Activated CD4-positive, alpha-beta T cell treated with anti-CD3 and anti-CD28 coated beads for 36 hours (primary cell): ENCODE results near the gene ZNF143. TPM values are rescaled to one million over a fixed set of nuclear protein-coding genes. Genes with fewer than 3 reads are reported as not detected.
"Not testable (repeated sequence)": the region's sequence is repeated elsewhere in the genome, so short reads cannot be mapped to it uniquely, and the experiment has no call there.

Experiments used
- ATAC-seq: fragments of 200-7000 bp; cut with Tn5 transposase; one replicate; pipeline ENCODE4 v1.10.0; 2021; ENCODE audit warnings: mild to moderate bottlenecking, moderate library complexity
- CTCF ChIA-PET: fragments of 350-600 bp; sonication (Branson Sonifier 250); formaldehyde crosslinking; loops from one replicate; lab custom pipeline; 2021; ENCODE audit warnings: antibody characterized with exemption; lab: Charles Lee
- POLR2A ChIA-PET: fragments of 350-600 bp; sonication (Branson Sonifier 250); formaldehyde crosslinking; loops from one replicate; lab custom pipeline; 2021; ENCODE audit warnings: antibody characterized with exemption, inconsistent platforms; lab: Charles Lee
- DNase-seq: peaks from one replicate; pipeline ENCODE4 v3.0.0-alpha.2; 2020
- H3K27ac Mint-ChIP-seq: one replicate; pipeline ENCODE4 v1.8.0; 2021; ENCODE audit warnings: mixed read lengths
- H3K27me3 Mint-ChIP-seq: one replicate; pipeline ENCODE4 v1.8.0; 2021; ENCODE audit warnings: mixed read lengths
- H3K36me3 Mint-ChIP-seq: one replicate; pipeline ENCODE4 v1.8.0; 2021; ENCODE audit warnings: low read depth, mixed read lengths
- H3K4me1 Mint-ChIP-seq: one replicate; pipeline ENCODE4 v1.8.0; 2021; ENCODE audit warnings: mixed read lengths
- H3K4me3 Mint-ChIP-seq: one replicate; pipeline ENCODE4 v1.8.0; 2021; ENCODE audit warnings: mild to moderate bottlenecking, moderate library complexity, mixed read lengths
- H3K9me3 Mint-ChIP-seq: one replicate; pipeline ENCODE4 v1.8.0; 2021; ENCODE audit warnings: low read depth, mixed read lengths
- intact Hi-C, 2 experiments: fragments of 100-400 bp; cut with DNase I in 1 of 2; cut with micrococcal nuclease in 1 of 2; formaldehyde crosslinking; loops; one replicate each; pipeline versions ENCODE4 v1.14.2 to v1.15.1; 2022 to 2024; cut with DNase I, micrococcal nuclease
- total RNA-seq, 2 experiments: library from RNA; stranded (reverse); gene quantifications; one replicate each; pipeline ENCODE4 v1.2.3, GENCODE V29; 2021

ZNF143 gene
- total RNA-seq, 2 experiments from 2014 or later = 32.6 to 34.9 TPM

DNA sequence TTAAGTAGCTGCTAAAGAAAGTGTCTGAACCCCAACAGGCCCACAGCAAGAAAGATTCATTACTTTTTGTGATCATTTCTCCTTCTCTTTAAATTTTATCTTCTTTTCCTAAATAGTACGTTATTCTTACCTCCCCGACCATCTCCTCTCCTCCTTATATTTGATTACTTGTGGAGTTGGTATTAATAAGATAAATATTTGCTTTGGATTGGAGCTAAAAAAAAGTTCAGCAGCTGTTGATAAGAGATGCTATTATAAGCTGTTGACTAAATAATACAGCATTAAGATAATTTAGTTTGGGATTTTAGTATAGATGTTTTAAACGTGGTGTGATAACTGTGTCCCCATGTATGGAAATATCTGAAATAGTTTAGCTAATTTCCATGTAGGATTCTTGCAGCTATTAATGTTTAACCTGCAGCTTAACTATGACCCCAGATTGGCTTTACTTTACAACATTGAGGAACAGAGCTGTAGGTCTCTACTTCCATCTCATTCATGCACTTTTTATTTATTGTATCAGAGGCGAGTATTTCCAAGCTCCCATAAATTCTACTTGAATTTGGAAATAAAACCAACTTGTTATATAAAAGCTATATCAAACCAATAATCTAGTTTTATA is 37.8 kb downstream of the ZNF143 start:
- Mint-ChIP-seq H3K36me3 (peaks cover 44% of the 10 kb centered on the region), H3K9me3 (no peaks in the 10 kb centered on the region), H3K27me3 (no peaks in the 10 kb centered on the region), H3K4me3 (no peak overlapping the region), H3K27ac (no peak overlapping the region), H3K4me1 (no peaks in the 10 kb centered on the region)
- ChIA-PET CTCF (interaction anchor here (1.0 to 2.8 kb wide), 5 partner anchors 9 to 330 kb away, joined by 3 to 27 read pairs (median 3); no protein-coding TSS in a partner anchor), POLR2A (no interaction called here)
- ATAC-seq (no peak), DNase-seq (no peak)
- intact Hi-C loops = no loop called here

DNA sequence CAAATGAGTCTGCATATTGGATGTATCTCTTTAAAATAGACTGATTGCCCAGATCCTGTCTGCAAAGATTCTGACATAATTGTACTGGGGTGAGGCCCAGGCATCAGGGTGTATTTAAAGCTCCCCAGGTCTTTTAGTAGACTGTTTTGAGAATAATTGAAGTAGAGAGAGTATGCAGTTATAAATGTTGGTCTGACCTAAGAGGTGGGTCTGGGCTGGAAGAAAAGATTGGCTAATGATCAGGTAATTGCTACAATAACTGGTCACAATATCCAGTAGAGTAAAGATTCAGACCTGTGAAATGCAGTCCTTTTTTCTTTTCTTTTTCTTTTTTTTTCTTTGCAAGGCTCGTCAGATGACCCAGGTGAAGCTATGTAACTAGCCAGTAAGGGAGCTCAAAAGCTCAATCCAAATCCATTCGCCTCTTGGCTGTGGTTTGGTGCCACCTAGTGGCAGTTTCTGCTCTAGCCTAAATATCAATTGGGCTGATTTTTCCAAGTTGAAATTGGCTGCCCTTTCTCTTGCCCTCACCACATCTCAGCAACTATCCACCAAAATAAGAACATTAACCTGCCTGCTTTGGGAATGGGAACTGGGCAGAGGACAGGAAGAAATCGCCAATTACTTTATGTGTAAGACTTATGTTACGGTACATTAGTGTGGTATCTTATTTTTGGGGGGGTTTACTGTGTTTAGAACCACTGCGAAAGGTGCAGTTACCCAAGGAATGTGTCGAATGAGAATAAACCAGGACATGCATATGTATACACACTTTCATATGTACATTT is 45.9 kb downstream of the ZNF143 start:
- peak; percentile 88 for DNase-seq
- H3K27me3 Mint-ChIP-seq = no peaks in the 10 kb centered on the region
- H3K9me3 Mint-ChIP-seq = no peaks in the 10 kb centered on the region
- intact Hi-C loops = loop anchor here (1.0 to 5.0 kb wide), 5 partner anchors 224 to 592 kb away; partner anchors contain the start of gene TMEM9B (in 1 of the 2)
- POLR2A ChIA-PET = interaction anchor here (0.6 kb wide), 1 partner anchor 80 kb away, joined by 3 read pairs; no protein-coding TSS in a partner anchor
- H3K4me3 Mint-ChIP-seq = no peak overlapping the region
- H3K27ac Mint-ChIP-seq = no peak overlapping the region
- CTCF ChIA-PET = interaction anchor here (0.6 to 4.3 kb wide), 58 partner anchors 9 to 754 kb away, joined by 3 to 54 read pairs (median 4); partner anchors contain the start of gene ZNF143
- ATAC-seq = peak; percentile 88
- H3K4me1 Mint-ChIP-seq = peaks cover 4% of the 10 kb centered on the region
- peaks cover 21% of the 10 kb centered on the region for H3K36me3 Mint-ChIP-seq

- intact Hi-C loops = loop anchor here in 1 of 2 experiments (2.0 to 5.0 kb wide), 3 partner anchors 225 to 592 kb away; partner anchors contain the start of gene TMEM9B
- Mint-ChIP-seq H3K27me3 (no peaks in the 10 kb centered on the region), H3K36me3 (peaks cover 20% of the 10 kb centered on the region)
Observed at GRCh38 chr11:9507277-9507580, 46.4 kb downstream of the ZNF143 start.

DNA sequence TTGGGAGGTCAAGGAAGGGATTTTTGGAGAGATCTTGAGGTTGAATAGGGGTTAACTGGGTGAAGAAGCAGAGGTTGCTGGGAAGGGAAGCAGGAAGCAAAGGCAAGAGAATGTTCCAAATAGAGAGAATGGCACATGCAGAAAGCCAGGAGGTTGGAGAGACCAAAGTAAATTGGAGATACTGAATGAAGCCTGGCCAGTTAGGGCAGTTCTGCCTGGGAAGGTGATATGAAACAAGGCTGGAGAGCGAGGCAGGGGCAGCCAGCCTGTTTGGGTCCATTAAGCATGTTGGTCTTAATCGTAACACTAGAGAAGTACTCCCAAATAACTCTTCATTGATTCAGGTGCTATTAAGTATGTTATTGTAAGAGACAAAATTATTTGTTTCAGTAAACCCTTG is 48.2 kb downstream of the ZNF143 start:
- intact Hi-C loops = loop anchor here in 1 of 2 experiments (5.0 kb wide), 2 partner anchors 227 to 547 kb away; partner anchors contain the start of gene TMEM9B
- H3K27me3 Mint-ChIP-seq = no peaks in the 10 kb centered on the region
- ChIA-PET POLR2A (no interaction called here), CTCF (interaction anchor here (0.9 kb wide), 1 partner anchor 67 kb away, joined by 3 read pairs; no protein-coding TSS in a partner anchor)
- peaks cover 29% of the 10 kb centered on the region for H3K36me3 Mint-ChIP-seq
- no peaks in the 10 kb centered on the region for H3K9me3 Mint-ChIP-seq
- ATAC-seq (no peak), DNase-seq (no peak)
- H3K27ac Mint-ChIP-seq = peak overlapping the region; percentile 8
- peaks cover 4% of the 10 kb centered on the region for H3K4me1 Mint-ChIP-seq
- no peak overlapping the region for H3K4me3 Mint-ChIP-seq

More at GRCh38 chr11:9507277-9507580, 46.4 kb downstream of the ZNF143 start:
- no peaks in the 10 kb centered on the region for H3K9me3 Mint-ChIP-seq
- POLR2A ChIA-PET = no interaction called here
- CTCF ChIA-PET = interaction anchor here (0.6 to 4.3 kb wide), 30 partner anchors 9 to 752 kb away, joined by 3 to 54 read pairs (median 4); no protein-coding TSS in a partner anchor
- ATAC-seq (no peak), DNase-seq (no peak)
- peaks cover 4% of the 10 kb centered on the region for H3K4me1 Mint-ChIP-seq
- no peak overlapping the region for H3K27ac Mint-ChIP-seq
- no peak overlapping the region for H3K4me3 Mint-ChIP-seq

DNA sequence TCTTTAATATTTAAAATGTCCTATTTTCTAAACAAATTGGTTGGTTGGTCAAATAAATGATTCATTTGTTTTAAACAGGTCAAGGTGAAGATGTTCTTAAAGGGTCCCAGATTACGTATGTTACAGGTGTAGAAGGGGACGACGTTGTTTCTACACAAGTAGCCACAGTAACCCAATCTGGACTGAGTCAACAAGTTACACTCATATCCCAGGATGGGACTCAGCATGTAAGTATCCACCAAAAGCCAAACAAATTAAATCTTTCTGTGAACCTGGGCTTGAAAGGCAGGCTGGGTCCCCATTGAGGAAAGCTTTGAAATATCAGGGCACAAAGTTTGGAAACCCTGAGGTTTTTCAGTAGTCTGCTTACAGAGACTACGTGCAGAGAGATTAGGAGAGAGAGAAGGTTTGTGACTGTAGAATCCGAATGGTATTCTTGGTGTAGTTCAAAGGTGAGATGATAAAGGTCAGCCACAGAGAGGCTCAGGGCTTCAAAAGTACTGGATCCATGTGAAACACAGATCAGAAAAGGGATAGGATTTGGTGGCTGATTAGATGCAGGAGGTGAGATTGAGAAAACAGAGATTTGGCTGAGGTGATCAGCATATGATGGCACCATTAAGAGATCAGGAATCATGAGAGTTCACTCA is 51.7 kb downstream of the ZNF143 start:
- peaks cover 42% of the 10 kb centered on the region for H3K36me3 Mint-ChIP-seq
- no peak for DNase-seq
- peaks cover 4% of the 10 kb centered on the region for H3K4me1 Mint-ChIP-seq
- no peaks in the 10 kb centered on the region for H3K9me3 Mint-ChIP-seq
- intact Hi-C loops = no loop called here
- ChIA-PET POLR2A (no interaction called here), CTCF (interaction anchor here (1.1 to 1.6 kb wide), 2 partner anchors 14 kb away, joined by 3 read pairs; no protein-coding TSS in a partner anchor)
- no peak overlapping the region for H3K27ac Mint-ChIP-seq
- no peaks in the 10 kb centered on the region for H3K27me3 Mint-ChIP-seq
- no peak for ATAC-seq
- no peak overlapping the region for H3K4me3 Mint-ChIP-seq

DNA sequence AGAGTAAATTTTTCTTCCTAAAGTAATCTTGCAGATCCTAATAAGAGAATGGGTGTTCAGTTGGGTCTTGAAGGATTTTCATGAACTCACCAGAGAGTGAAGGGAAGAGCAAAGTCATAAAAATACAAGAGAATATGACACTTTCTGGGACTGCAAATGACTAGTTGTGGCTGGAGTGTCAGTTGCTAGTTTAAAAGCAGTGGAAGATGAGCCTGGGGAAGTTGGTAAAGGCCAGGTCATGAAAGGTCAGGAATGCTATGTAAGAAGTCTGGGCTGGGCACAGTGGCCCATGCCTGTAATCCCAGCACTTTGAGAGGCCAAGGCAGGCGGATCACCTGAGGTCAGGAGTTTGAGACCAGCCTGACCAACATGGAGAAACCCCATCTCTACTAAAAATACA is 53.8 kb downstream of the ZNF143 start:
- H3K4me3 Mint-ChIP-seq, H3K27ac Mint-ChIP-seq, POLR2A ChIA-PET, H3K4me1 Mint-ChIP-seq, CTCF ChIA-PET, H3K9me3 Mint-ChIP-seq, H3K27me3 Mint-ChIP-seq, intact Hi-C loops, DNase-seq, ATAC-seq: not testable (repeated sequence)
- peaks cover 46% of the 10 kb centered on the region for H3K36me3 Mint-ChIP-seq

- no peaks in the 10 kb centered on the region for H3K4me1 Mint-ChIP-seq
- intact Hi-C loops = no loop called here
- DNase-seq (peak; percentile 22), ATAC-seq (peak; percentile 49)
- CTCF ChIA-PET = interaction anchor here (0.6 to 1.9 kb wide), 2 partner anchors 10 to 19 kb away, joined by 3 to 15 read pairs; no protein-coding TSS in a partner anchor
- H3K36me3 Mint-ChIP-seq = peaks cover 40% of the 10 kb centered on the region
- H3K4me3 Mint-ChIP-seq = no peak overlapping the region
- H3K27ac Mint-ChIP-seq = no peak overlapping the region
- H3K9me3 Mint-ChIP-seq = no peaks in the 10 kb centered on the region
- no peaks in the 10 kb centered on the region for H3K27me3 Mint-ChIP-seq
- POLR2A ChIA-PET = no interaction called here
Observed at GRCh38 chr11:9516113-9516512, 55.3 kb downstream of the ZNF143 start.

- Mint-ChIP-seq H3K27ac (no peak overlapping the region), H3K27me3 (no peaks in the 10 kb centered on the region), H3K36me3 (peaks cover 35% of the 10 kb centered on the region), H3K9me3 (no peaks in the 10 kb centered on the region), H3K4me1 (no peaks in the 10 kb centered on the region), H3K4me3 (no peak overlapping the region)
- POLR2A ChIA-PET = no interaction called here
- CTCF ChIA-PET = interaction anchor here (0.6 to 1.3 kb wide), 2 partner anchors 11 to 332 kb away, joined by 3 to 6 read pairs; no protein-coding TSS in a partner anchor
- ATAC-seq = no peak
- intact Hi-C loops = no loop called here
- no peak for DNase-seq
Observed at GRCh38 chr11:9518835-9519410, 58.1 kb downstream of the ZNF143 start.

- intact Hi-C loops = no loop called here
- no peak overlapping the region for H3K27ac Mint-ChIP-seq
- ChIA-PET CTCF (interaction anchor here (1.5 to 3.4 kb wide), 2 partner anchors 10 to 18 kb away, joined by 5 to 15 read pairs; no protein-coding TSS in a partner anchor), POLR2A (no interaction called here)
- peaks cover 19% of the 10 kb centered on the region for H3K36me3 Mint-ChIP-seq
- no peak overlapping the region for H3K4me3 Mint-ChIP-seq
- H3K4me1 Mint-ChIP-seq = no peaks in the 10 kb centered on the region
- ATAC-seq (no peak), DNase-seq (no peak)
- no peaks in the 10 kb centered on the region for H3K27me3 Mint-ChIP-seq
- no peaks in the 10 kb centered on the region for H3K9me3 Mint-ChIP-seq
Observed at GRCh38 chr11:9524001-9524400, 63.2 kb downstream of the ZNF143 start.

GRCh38 chr11:9525116-9525515 is 64.3 kb downstream of the ZNF143 start:
- Mint-ChIP-seq H3K36me3 (peaks cover 16% of the 10 kb centered on the region), H3K27ac (no peak overlapping the region)
- CTCF ChIA-PET = interaction anchor here (1.5 to 3.4 kb wide), 2 partner anchors 9 to 19 kb away, joined by 5 to 15 read pairs; no protein-coding TSS in a partner anchor

More at GRCh38 chr11:9525116-9525515, 64.3 kb downstream of the ZNF143 start:
- no peaks in the 10 kb centered on the region for H3K27me3 Mint-ChIP-seq
- ATAC-seq (no peak), DNase-seq (no peak)
- H3K4me1 Mint-ChIP-seq = no peaks in the 10 kb centered on the region
- intact Hi-C loops = no loop called here
- no peaks in the 10 kb centered on the region for H3K9me3 Mint-ChIP-seq
- POLR2A ChIA-PET = no interaction called here
- no peak overlapping the region for H3K4me3 Mint-ChIP-seq
